Activated naive CD8-positive, alpha-beta T cell treated with anti-CD3 and anti-CD28 coated beads, Interleukin-2, amount 10 ng/mL, durations not matched to agents 7 days and 5 days (primary cell): ENCODE data around the gene ZBED3. TPM values are rescaled to one million over a fixed set of nuclear protein-coding genes. Genes with fewer than 3 reads are reported as not detected.
"Not testable (repeated sequence)": the region's sequence is repeated elsewhere in the genome, so short reads cannot be mapped to it uniquely, and the experiment has no call there.

Experiments used
- ATAC-seq: fragments of 150-1000 bp; cut with Tn5 transposase; one replicate; pipeline ENCODE4 v1.10.0; 2021; ENCODE audit warnings: low read depth, moderate library complexity
- POLR2A ChIA-PET: fragments of 350-600 bp; sonication (Branson Sonifier 250); formaldehyde crosslinking; loops from one replicate; lab custom pipeline; 2021; ENCODE audit warnings: antibody characterized with exemption; lab: Charles Lee
- DNase-seq: peaks from one replicate; pipeline ENCODE4 v3.0.0; 2021
- H3K27ac Mint-ChIP-seq: one replicate; pipeline ENCODE4 v1.8.0; 2022; ENCODE audit warnings: mild to moderate bottlenecking, mixed read lengths
- H3K27me3 Mint-ChIP-seq: one replicate; pipeline ENCODE4 v1.8.0; 2022; ENCODE audit warnings: mild to moderate bottlenecking, moderate library complexity, mixed read lengths
- H3K36me3 Mint-ChIP-seq: one replicate; pipeline ENCODE4 v1.8.0; 2021; ENCODE audit warnings: mild to moderate bottlenecking, mixed read lengths
- H3K4me1 Mint-ChIP-seq: one replicate; pipeline ENCODE4 v1.8.0; 2021; ENCODE audit warnings: mixed read lengths
- H3K4me3 Mint-ChIP-seq: one replicate; pipeline ENCODE4 v1.8.0; 2022; ENCODE audit warnings: mild to moderate bottlenecking, moderate library complexity, mixed read lengths
- H3K9me3 Mint-ChIP-seq: one replicate; pipeline ENCODE4 v1.8.0; 2021; ENCODE audit warnings: mixed read lengths
- total RNA-seq, 2 experiments: library from RNA; stranded (reverse); gene quantifications; one replicate each; pipeline ENCODE4 v1.2.3, GENCODE V29; 2021

ZBED3 gene
- 1 to 10 TPM; 3.6 to 3.8 TPM for total RNA-seq

GRCh38 chr5:77086689-77087483 lies at the start of gene ZBED3:
ZBED3 (minus strand) TSS chr5:77087285; CDS start chr5:77077878, 9,407 bp downstream.
- H3K4me1 Mint-ChIP-seq: peaks cover 8% of the 10 kb centered on the region
- DNase-seq: peak; percentile 73
- peak within 1 kb of the TSS; percentile 93 for H3K4me3 Mint-ChIP-seq
- H3K27me3 Mint-ChIP-seq: peaks cover 7% of the 10 kb centered on the region
- POLR2A ChIA-PET: interaction anchor here (1.1 to 2.5 kb wide), 3 partner anchors 9 to 405 kb away, joined by 3 to 16 read pairs (median 6); partner anchors contain the start of gene WDR41
- H3K9me3 Mint-ChIP-seq: no peaks in the 10 kb centered on the region
- peak; percentile 83 for ATAC-seq
- peak within 1 kb of the TSS; percentile 84 for H3K27ac Mint-ChIP-seq
- peaks cover 8% of the 10 kb centered on the region for H3K36me3 Mint-ChIP-seq

- Mint-ChIP-seq H3K27me3 (peaks cover 6% of the 10 kb centered on the region), H3K4me3 (no peak overlapping the region), H3K9me3 (no peaks in the 10 kb centered on the region), H3K36me3 (no peaks in the 10 kb centered on the region), H3K27ac (no peak overlapping the region), H3K4me1 (peaks cover 3% of the 10 kb centered on the region)
- DNase-seq (no peak), ATAC-seq (no peak)
- POLR2A ChIA-PET: interaction anchor here (1.0 kb wide), 1 partner anchor 360 kb away, joined by 3 read pairs; no protein-coding TSS in a partner anchor
Observed at GRCh38 chr5:77133061-77133758, 46.1 kb upstream of the ZBED3 start.

GRCh38 chr5:77131361-77131760 lies 44.3 kb upstream of the ZBED3 start:
- ATAC-seq: no peak
- H3K36me3 Mint-ChIP-seq: no peaks in the 10 kb centered on the region
- POLR2A ChIA-PET: no interaction called here
- H3K27me3 Mint-ChIP-seq: peaks cover 3% of the 10 kb centered on the region
- peaks cover 3% of the 10 kb centered on the region for H3K4me1 Mint-ChIP-seq
- no peak overlapping the region for H3K4me3 Mint-ChIP-seq
- H3K27ac Mint-ChIP-seq: no peak overlapping the region
- no peak for DNase-seq
- no peaks in the 10 kb centered on the region for H3K9me3 Mint-ChIP-seq

- Mint-ChIP-seq H3K9me3 (peaks cover 2% of the 10 kb centered on the region), H3K27ac (no peak overlapping the region), H3K4me3 (no peak overlapping the region), H3K4me1 (no peaks in the 10 kb centered on the region), H3K27me3 (no peaks in the 10 kb centered on the region), H3K36me3 (no peaks in the 10 kb centered on the region)
- DNase-seq: peak; percentile 31
- ATAC-seq: no peak
- POLR2A ChIA-PET: no interaction called here
Observed at GRCh38 chr5:77129391-77129990, 42.4 kb upstream of the ZBED3 start.

- Mint-ChIP-seq H3K9me3 (peaks cover 2% of the 10 kb centered on the region), H3K27me3 (no peaks in the 10 kb centered on the region), H3K27ac (no peak overlapping the region), H3K4me3 (no peak overlapping the region), H3K36me3 (no peaks in the 10 kb centered on the region), H3K4me1 (no peaks in the 10 kb centered on the region)
- POLR2A ChIA-PET: no interaction called here
- DNase-seq (no peak), ATAC-seq (no peak)
Observed at GRCh38 chr5:77128411-77129061, 41.5 kb upstream of the ZBED3 start.

GRCh38 chr5:77123057-77123456 lies 36.0 kb upstream of the ZBED3 start:
- ATAC-seq (no peak), DNase-seq (no peak)
- no peak overlapping the region for H3K27ac Mint-ChIP-seq
- no peaks in the 10 kb centered on the region for H3K36me3 Mint-ChIP-seq
- POLR2A ChIA-PET: no interaction called here
- H3K4me1 Mint-ChIP-seq: no peaks in the 10 kb centered on the region
- no peak overlapping the region for H3K4me3 Mint-ChIP-seq
- H3K27me3 Mint-ChIP-seq: no peaks in the 10 kb centered on the region
- peaks cover 2% of the 10 kb centered on the region for H3K9me3 Mint-ChIP-seq

GRCh38 chr5:77120706-77121105 lies 33.6 kb upstream of the ZBED3 start:
- no peaks in the 10 kb centered on the region for H3K4me1 Mint-ChIP-seq
- H3K36me3 Mint-ChIP-seq: no peaks in the 10 kb centered on the region
- no peak for ATAC-seq
- H3K27me3 Mint-ChIP-seq: no peaks in the 10 kb centered on the region
- DNase-seq: no peak
- POLR2A ChIA-PET: no interaction called here
- H3K4me3 Mint-ChIP-seq: no peak overlapping the region
- no peak overlapping the region for H3K27ac Mint-ChIP-seq
- H3K9me3 Mint-ChIP-seq: peaks cover 2% of the 10 kb centered on the region

- H3K4me1 Mint-ChIP-seq: no peaks in the 10 kb centered on the region
- no peak for ATAC-seq
- POLR2A ChIA-PET: no interaction called here
- no peaks in the 10 kb centered on the region for H3K27me3 Mint-ChIP-seq
- H3K9me3 Mint-ChIP-seq: peaks cover 2% of the 10 kb centered on the region
- no peaks in the 10 kb centered on the region for H3K36me3 Mint-ChIP-seq
- no peak for DNase-seq
- H3K4me3 Mint-ChIP-seq: no peak overlapping the region
- H3K27ac Mint-ChIP-seq: no peak overlapping the region
Observed at GRCh38 chr5:77120086-77120485, 33.0 kb upstream of the ZBED3 start.

- no peak for DNase-seq
- ATAC-seq: no peak
- H3K9me3 Mint-ChIP-seq: peaks cover 3% of the 10 kb centered on the region
- POLR2A ChIA-PET: no interaction called here
- no peaks in the 10 kb centered on the region for H3K4me1 Mint-ChIP-seq
- H3K4me3 Mint-ChIP-seq: no peak overlapping the region
- peaks cover 4% of the 10 kb centered on the region for H3K27me3 Mint-ChIP-seq
- no peak overlapping the region for H3K27ac Mint-ChIP-seq
- no peaks in the 10 kb centered on the region for H3K36me3 Mint-ChIP-seq
Observed at GRCh38 chr5:77117161-77117560, 30.1 kb upstream of the ZBED3 start.

- ATAC-seq, DNase-seq, H3K36me3 Mint-ChIP-seq, POLR2A ChIA-PET, H3K27ac Mint-ChIP-seq, H3K27me3 Mint-ChIP-seq, H3K4me1 Mint-ChIP-seq, H3K9me3 Mint-ChIP-seq, H3K4me3 Mint-ChIP-seq: not testable (repeated sequence)
Observed at GRCh38 chr5:77107035-77107434, 19.9 kb upstream of the ZBED3 start.

GRCh38 chr5:77104813-77105212 lies 17.7 kb upstream of the ZBED3 start:
- no peaks in the 10 kb centered on the region for H3K9me3 Mint-ChIP-seq
- ATAC-seq (no peak), DNase-seq (no peak)
- H3K4me3 Mint-ChIP-seq: no peak overlapping the region
- no peak overlapping the region for H3K27ac Mint-ChIP-seq
- no peaks in the 10 kb centered on the region for H3K4me1 Mint-ChIP-seq
- H3K36me3 Mint-ChIP-seq: no peaks in the 10 kb centered on the region
- H3K27me3 Mint-ChIP-seq: no peaks in the 10 kb centered on the region
- POLR2A ChIA-PET: no interaction called here

- no peak for ATAC-seq
- no peak for DNase-seq
- Mint-ChIP-seq H3K4me1 (no peaks in the 10 kb centered on the region), H3K9me3 (no peaks in the 10 kb centered on the region), H3K36me3 (no peaks in the 10 kb centered on the region), H3K27me3 (no peaks in the 10 kb centered on the region), H3K27ac (no peak overlapping the region), H3K4me3 (no peak overlapping the region)
- POLR2A ChIA-PET: no interaction called here
Observed at GRCh38 chr5:77103457-77103856, 16.4 kb upstream of the ZBED3 start.

- Mint-ChIP-seq H3K4me3 (no peak overlapping the region), H3K36me3 (no peaks in the 10 kb centered on the region)
- POLR2A ChIA-PET: no interaction called here
Observed at GRCh38 chr5:77102549-77102948, 15.5 kb upstream of the ZBED3 start.

More at GRCh38 chr5:77102549-77102948, 15.5 kb upstream of the ZBED3 start:
- no peak for DNase-seq
- H3K27ac Mint-ChIP-seq: no peak overlapping the region
- H3K27me3 Mint-ChIP-seq: no peaks in the 10 kb centered on the region
- H3K4me1 Mint-ChIP-seq: no peaks in the 10 kb centered on the region
- H3K9me3 Mint-ChIP-seq: no peaks in the 10 kb centered on the region
- ATAC-seq: no peak
